Neural cell (in vitro differentiated cells): ENCODE results near the gene GPR173. TPM values are rescaled to one million over a fixed set of nuclear protein-coding genes. Genes with fewer than 3 reads are reported as not detected.

ENCODE experiments used
- H2AFZ ChIP-seq: fragments of 200-600, 300-800 bp; sonication (generic), shearing (Covaris generic); 2 replicates; pipeline ENCODE4 v1.6.0; 2014; ENCODE audit warnings: low read depth, mild to moderate bottlenecking, antibody characterized with exemption, low read length, moderate library complexity
- H3F3A ChIP-seq: fragments of 200-600 bp; shearing (Covaris generic); 2 replicates; pipeline ENCODE4 v1.6.1; 2016; ENCODE audit warnings: mild to moderate bottlenecking, moderate library complexity, mixed read lengths, antibody characterized with exemption, low read length; ENCODE audit not compliant: insufficient read depth, poor library complexity, severe bottlenecking
- H3K27ac ChIP-seq: fragments of 200-600, 300-800 bp; sonication (generic), shearing (Covaris generic); 2 replicates; pipeline ENCODE4 v1.5.1; 2014; ENCODE audit warnings: mild to moderate bottlenecking, low read length, moderate library complexity
- H3K27me3 ChIP-seq: fragments of 300-800, 200-600 bp; sonication (generic), shearing (Covaris generic); 2 replicates; pipeline ENCODE4 v1.6.0; 2014; ENCODE audit warnings: mild to moderate bottlenecking, low read depth, low read length, moderate library complexity; ENCODE audit not compliant: insufficient read depth
- H3K36me3 ChIP-seq: fragments of 300-800, 200-600 bp; sonication (generic), shearing (Covaris generic); 2 replicates; pipeline ENCODE4 v1.5.1; 2014; ENCODE audit warnings: mild to moderate bottlenecking, antibody characterized with exemption, low read length, moderate library complexity; ENCODE audit not compliant: insufficient read depth
- H3K4me2 ChIP-seq: fragments of 300-800, 200-600 bp; sonication (generic), shearing (Covaris generic); 2 replicates; pipeline ENCODE4 v1.6.0; 2014; ENCODE audit warnings: mild to moderate bottlenecking, low read length
- H3K4me3 ChIP-seq: fragments of 300-800, 200-600 bp; sonication (generic), shearing (Covaris generic); 2 replicates; pipeline ENCODE4 v1.5.1; 2014; ENCODE audit warnings: mild to moderate bottlenecking, low read length, moderate library complexity
- H3K79me2 ChIP-seq: fragments of 200-600 bp; shearing (Covaris generic); replicated peaks from 2 replicates; pipeline ENCODE4 v1.6.0; 2014; ENCODE audit warnings: mild to moderate bottlenecking, low read length, moderate library complexity; ENCODE audit not compliant: insufficient read depth
- H3K9ac ChIP-seq: fragments of 300-800, 200-600 bp; sonication (generic), shearing (Covaris generic); 2 replicates; pipeline ENCODE4 v1.6.1; 2016; ENCODE audit warnings: mild to moderate bottlenecking, low read length, mixed read lengths
- H3K9me2 ChIP-seq: fragments of 200-600 bp; shearing (Covaris generic); 2 replicates; pipeline ENCODE4 v1.6.1; 2016; ENCODE audit warnings: mild to moderate bottlenecking, low read length, mixed read lengths; ENCODE audit not compliant: insufficient read depth
- H3K9me3 ChIP-seq: fragments of 200-600, 300-800 bp; sonication (generic), shearing (Covaris generic); 2 replicates; pipeline ENCODE4 v1.6.1; 2016; ENCODE audit warnings: mild to moderate bottlenecking, mixed run types, low read length, moderate library complexity, mixed read lengths
- H4K20me1 ChIP-seq: fragments of 200-600 bp; shearing (Covaris generic); 2 replicates; pipeline ENCODE4 v1.6.1; 2016; ENCODE audit warnings: mild to moderate bottlenecking, mixed run types; ENCODE audit not compliant: insufficient read depth
- EP300 ChIP-seq: fragments of 450-650 bp; conservative IDR thresholded peaks from 2 replicates; pipeline ENCODE4 v1.6.1; 2014; ENCODE audit warnings: antibody characterized with exemption, mild to moderate bottlenecking, moderate library complexity; ENCODE audit not compliant: poor library complexity, severe bottlenecking
- EZH2 ChIP-seq: fragments of 200-600, 300-800 bp; shearing (Covaris generic), sonication (generic); IDR thresholded peaks from 2 replicates; pipeline ENCODE4 v1.6.1; 2014; ENCODE audit warnings: antibody characterized with exemption, low read length, borderline replicate concordance, mild to moderate bottlenecking; ENCODE audit not compliant: insufficient read depth, poor library complexity, severe bottlenecking
- MXI1 ChIP-seq: fragments of 450-650 bp; conservative IDR thresholded peaks from 2 replicates; pipeline ENCODE4 v1.6.1; 2014; ENCODE audit warnings: antibody characterized with exemption, mild to moderate bottlenecking; ENCODE audit not compliant: poor library complexity, severe bottlenecking
- POLR2AphosphoS5 ChIP-seq: IDR thresholded peaks from 2 replicates; pipeline ENCODE4 v1.6.1; 2012
- RAD21 ChIP-seq: fragments of 450-650 bp; conservative IDR thresholded peaks from 2 replicates; pipeline ENCODE4 v1.6.1; 2014; ENCODE audit warnings: antibody characterized with exemption, mild to moderate bottlenecking, moderate library complexity
- SMC3 ChIP-seq: fragments of 450-650 bp; conservative IDR thresholded peaks from 2 replicates; pipeline ENCODE4 v1.6.1; 2014; ENCODE audit warnings: antibody characterized with exemption, mild to moderate bottlenecking, moderate library complexity; ENCODE audit not compliant: poor library complexity
- TAF1 ChIP-seq: IDR thresholded peaks from 2 replicates; pipeline ENCODE4 v1.6.1; 2012; ENCODE audit warnings: low read depth
- polyA plus RNA-seq: library from polyadenylated mRNA; depleted of rRNA; stranded (reverse); fragments of >200 nt; gene quantifications from 2 replicates; pipeline ENCODE4 v1.2.3, GENCODE V29; 2014
- TF ChIP-seq, protein P1 (sequence below): IDR thresholded peaks from 2 replicates; pipeline ENCODE4 v1.6.1; 2012; ENCODE audit warnings: borderline replicate concordance
- TF ChIP-seq, protein P2 (sequence below): fragments of 450-650 bp; IDR thresholded peaks from 2 replicates; pipeline ENCODE4 v1.5.1; 2014; ENCODE audit warnings: antibody characterized with exemption, mild to moderate bottlenecking, moderate library complexity; ENCODE audit not compliant: poor library complexity, severe bottlenecking

Gene GPR173
- polyA plus RNA-seq, 1 donor from 2014 or later, result 26.9 TPM

DNA sequence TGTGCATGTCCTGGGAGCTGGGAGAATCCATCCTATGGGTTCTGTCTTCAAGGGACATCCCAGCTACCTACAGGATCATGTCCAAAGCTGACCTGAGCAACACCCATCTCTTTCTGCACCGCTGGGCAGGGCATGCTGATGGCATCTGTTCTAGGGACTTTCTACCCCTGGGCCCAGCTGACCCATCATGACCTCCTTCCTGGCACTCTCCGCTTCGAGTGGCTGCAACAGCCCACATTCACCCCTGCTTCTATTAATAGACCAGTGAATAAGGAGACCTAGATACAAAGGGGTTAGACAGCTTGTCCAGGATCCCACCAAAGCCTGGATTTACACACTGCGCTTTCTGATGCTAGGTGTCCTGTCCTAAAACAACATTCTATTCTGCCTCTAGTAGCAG lies 44.6 kb upstream of the GPR173 start:
- no peak for TF ChIP-seq SMC3
- no peak for TF ChIP-seq EZH2
- TF ChIP-seq POLR2AphosphoS5, result no peak
- no peak for TF ChIP-seq RAD21
- TF ChIP-seq TAF1, result no peak
- Histone ChIP-seq H3K4me3 (no peak overlapping the region), H3K27me3 (no peaks in the 10 kb centered on the region), H3F3A (no peaks in the 10 kb centered on the region), H3K4me2 (no peak overlapping the region), H2AFZ (no peak overlapping the region), H3K27ac (no peak overlapping the region), H4K20me1 (no peaks in the 10 kb centered on the region), H3K36me3 (no peaks in the 10 kb centered on the region), H3K79me2 (no peaks in the 10 kb centered on the region), H3K9me3 (no peaks in the 10 kb centered on the region), H3K9me2 (no peaks in the 10 kb centered on the region), H3K9ac (no peak overlapping the region)

DNA sequence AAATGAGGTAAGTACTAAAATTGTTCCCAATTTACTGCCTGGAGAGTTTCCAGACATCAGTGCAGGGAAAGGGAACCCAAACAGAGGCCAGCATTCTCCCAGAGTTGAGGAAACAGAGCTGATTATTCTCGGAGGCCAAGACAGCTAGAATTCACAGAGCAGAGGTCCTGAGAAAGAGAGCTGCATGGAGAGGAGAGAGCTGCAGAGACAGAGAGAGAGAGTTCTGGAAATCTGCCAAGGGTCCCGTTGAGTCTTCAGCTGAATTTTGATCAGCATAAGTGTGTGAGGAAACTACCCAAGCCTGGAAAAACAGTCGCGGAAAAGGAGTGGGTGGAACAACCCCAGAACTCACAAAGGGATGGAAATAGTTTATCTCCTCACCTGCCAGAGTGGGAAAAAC lies 43.8 kb upstream of the GPR173 start:
- Histone ChIP-seq H2AFZ (no peak overlapping the region), H3K27me3 (no peaks in the 10 kb centered on the region), H3K9me2 (no peaks in the 10 kb centered on the region), H3K79me2 (no peaks in the 10 kb centered on the region), H3K36me3 (no peaks in the 10 kb centered on the region), H4K20me1 (no peaks in the 10 kb centered on the region), H3F3A (no peaks in the 10 kb centered on the region), H3K4me3 (no peak overlapping the region), H3K4me2 (no peak overlapping the region), H3K9ac (no peak overlapping the region), H3K9me3 (no peaks in the 10 kb centered on the region), H3K27ac (no peak overlapping the region)
- TF ChIP-seq, protein P1, sequence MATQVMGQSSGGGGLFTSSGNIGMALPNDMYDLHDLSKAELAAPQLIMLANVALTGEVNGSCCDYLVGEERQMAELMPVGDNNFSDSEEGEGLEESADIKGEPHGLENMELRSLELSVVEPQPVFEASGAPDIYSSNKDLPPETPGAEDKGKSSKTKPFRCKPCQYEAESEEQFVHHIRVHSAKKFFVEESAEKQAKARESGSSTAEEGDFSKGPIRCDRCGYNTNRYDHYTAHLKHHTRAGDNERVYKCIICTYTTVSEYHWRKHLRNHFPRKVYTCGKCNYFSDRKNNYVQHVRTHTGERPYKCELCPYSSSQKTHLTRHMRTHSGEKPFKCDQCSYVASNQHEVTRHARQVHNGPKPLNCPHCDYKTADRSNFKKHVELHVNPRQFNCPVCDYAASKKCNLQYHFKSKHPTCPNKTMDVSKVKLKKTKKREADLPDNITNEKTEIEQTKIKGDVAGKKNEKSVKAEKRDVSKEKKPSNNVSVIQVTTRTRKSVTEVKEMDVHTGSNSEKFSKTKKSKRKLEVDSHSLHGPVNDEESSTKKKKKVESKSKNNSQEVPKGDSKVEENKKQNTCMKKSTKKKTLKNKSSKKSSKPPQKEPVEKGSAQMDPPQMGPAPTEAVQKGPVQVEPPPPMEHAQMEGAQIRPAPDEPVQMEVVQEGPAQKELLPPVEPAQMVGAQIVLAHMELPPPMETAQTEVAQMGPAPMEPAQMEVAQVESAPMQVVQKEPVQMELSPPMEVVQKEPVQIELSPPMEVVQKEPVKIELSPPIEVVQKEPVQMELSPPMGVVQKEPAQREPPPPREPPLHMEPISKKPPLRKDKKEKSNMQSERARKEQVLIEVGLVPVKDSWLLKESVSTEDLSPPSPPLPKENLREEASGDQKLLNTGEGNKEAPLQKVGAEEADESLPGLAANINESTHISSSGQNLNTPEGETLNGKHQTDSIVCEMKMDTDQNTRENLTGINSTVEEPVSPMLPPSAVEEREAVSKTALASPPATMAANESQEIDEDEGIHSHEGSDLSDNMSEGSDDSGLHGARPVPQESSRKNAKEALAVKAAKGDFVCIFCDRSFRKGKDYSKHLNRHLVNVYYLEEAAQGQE, result no peak
- TF ChIP-seq TAF1 (no peak), EZH2 (no peak), RAD21 (no peak), POLR2AphosphoS5 (no peak), SMC3 (no peak), EP300 (no peak), MXI1 (no peak)
- TF ChIP-seq, protein P2, sequence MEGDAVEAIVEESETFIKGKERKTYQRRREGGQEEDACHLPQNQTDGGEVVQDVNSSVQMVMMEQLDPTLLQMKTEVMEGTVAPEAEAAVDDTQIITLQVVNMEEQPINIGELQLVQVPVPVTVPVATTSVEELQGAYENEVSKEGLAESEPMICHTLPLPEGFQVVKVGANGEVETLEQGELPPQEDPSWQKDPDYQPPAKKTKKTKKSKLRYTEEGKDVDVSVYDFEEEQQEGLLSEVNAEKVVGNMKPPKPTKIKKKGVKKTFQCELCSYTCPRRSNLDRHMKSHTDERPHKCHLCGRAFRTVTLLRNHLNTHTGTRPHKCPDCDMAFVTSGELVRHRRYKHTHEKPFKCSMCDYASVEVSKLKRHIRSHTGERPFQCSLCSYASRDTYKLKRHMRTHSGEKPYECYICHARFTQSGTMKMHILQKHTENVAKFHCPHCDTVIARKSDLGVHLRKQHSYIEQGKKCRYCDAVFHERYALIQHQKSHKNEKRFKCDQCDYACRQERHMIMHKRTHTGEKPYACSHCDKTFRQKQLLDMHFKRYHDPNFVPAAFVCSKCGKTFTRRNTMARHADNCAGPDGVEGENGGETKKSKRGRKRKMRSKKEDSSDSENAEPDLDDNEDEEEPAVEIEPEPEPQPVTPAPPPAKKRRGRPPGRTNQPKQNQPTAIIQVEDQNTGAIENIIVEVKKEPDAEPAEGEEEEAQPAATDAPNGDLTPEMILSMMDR, result no peak

DNA sequence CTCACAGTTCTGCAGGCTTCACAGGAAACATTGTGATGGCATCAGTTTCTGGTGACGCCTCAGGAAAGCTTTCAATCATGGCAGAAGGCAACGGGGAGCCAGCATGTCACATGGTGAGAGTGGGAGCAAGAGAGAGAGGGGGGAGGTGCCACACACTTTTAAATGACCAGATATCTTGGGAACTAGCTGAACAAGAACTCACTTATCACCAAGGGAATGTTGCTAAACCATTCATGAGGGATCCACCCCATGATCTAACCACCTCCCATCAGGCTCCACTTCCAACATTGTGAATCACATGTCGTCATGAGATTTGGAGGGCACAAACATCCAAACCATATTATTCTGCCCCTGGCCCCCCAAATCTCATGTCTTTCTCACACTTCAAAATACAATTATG lies 43.3 kb upstream of the GPR173 start:
- Histone ChIP-seq H3K79me2 (no peaks in the 10 kb centered on the region), H3K27me3 (no peaks in the 10 kb centered on the region), H3K27ac (no peak overlapping the region), H3F3A (no peaks in the 10 kb centered on the region), H3K4me2 (no peak overlapping the region), H4K20me1 (no peaks in the 10 kb centered on the region), H3K9ac (no peak overlapping the region), H3K9me3 (no peaks in the 10 kb centered on the region), H2AFZ (no peak overlapping the region), H3K36me3 (no peaks in the 10 kb centered on the region), H3K4me3 (no peak overlapping the region), H3K9me2 (no peaks in the 10 kb centered on the region)
- TF ChIP-seq EP300, result no peak
- TF ChIP-seq RAD21, result no peak
- no peak for TF ChIP-seq POLR2AphosphoS5
- no peak for TF ChIP-seq MXI1
- TF ChIP-seq, protein P2, result no peak
- no peak for TF ChIP-seq SMC3
- no peak for TF ChIP-seq TAF1
- TF ChIP-seq, protein P1, result no peak
- no peak for TF ChIP-seq EZH2
